ENCODE data around the gene OR2L5.

The OR2L5 gene

GRCh38 chr1:248013229-248013710 lies at the start of gene OR2L5:
OR2L5 (plus strand) TSS chr1:248013660; CDS start chr1:248021948, 8,288 bp downstream.
- no peak for DNase-seq

GRCh38 chr1:247964933-247965332 lies 48.5 kb upstream of the OR2L5 start, which contains the start of gene OR2AK2:
OR2AK2 (plus strand) TSS chr1:247965233; CDS start chr1:247965377, 144 bp downstream.
- no peak for DNase-seq

GRCh38 chr1:247966532-247967204 lies 46.8 kb upstream of the OR2L5 start:
- DNase-seq = no peak

- no peak for DNase-seq
Measured at GRCh38 chr1:247992986-247993385, 20.5 kb upstream of the OR2L5 start.

- DNase-seq = no peak
Measured at GRCh38 chr1:247998811-247999210, 14.6 kb upstream of the OR2L5 start.

- no peak for DNase-seq
Measured at GRCh38 chr1:248000169-248000568, 13.3 kb upstream of the OR2L5 start.

GRCh38 chr1:248007778-248008177 lies 5.7 kb upstream of the OR2L5 start:
- no peak for DNase-seq

GRCh38 chr1:248009681-248010080 lies 3.8 kb upstream of the OR2L5 start:
- DNase-seq = no peak

- DNase-seq = no peak
Measured at GRCh38 chr1:248015803-248016202, 2.3 kb downstream of the OR2L5 start.

GRCh38 chr1:248029770-248030169 lies 16.3 kb downstream of the OR2L5 start, which contains the start of gene OR2L2:
OR2L2 (plus strand) TSS chr1:248030070; CDS start chr1:248038268, 8,198 bp downstream.
- no peak for DNase-seq

GRCh38 chr1:248045209-248045608 lies 31.7 kb downstream of the OR2L5 start:
- DNase-seq = no peak

GRCh38 chr1:248046536-248046935 lies 33.1 kb downstream of the OR2L5 start, which contains the start of gene OR2L3:
OR2L3 (plus strand) TSS chr1:248046836; CDS start chr1:248060682, 13,846 bp downstream.
- DNase-seq = no peak

- no peak for DNase-seq
Measured at GRCh38 chr1:248047008-248047407, 33.5 kb downstream of the OR2L5 start.

- no peak for DNase-seq
Measured at GRCh38 chr1:248054671-248055070, 41.2 kb downstream of the OR2L5 start.

GRCh38 chr1:248055261-248055660 lies 41.8 kb downstream of the OR2L5 start:
- no peak for DNase-seq

GRCh38 chr1:248065071-248065470 lies 51.6 kb downstream of the OR2L5 start:
- DNase-seq = no peak

- DNase-seq = no peak
Measured at GRCh38 chr1:248065604-248066003, 52.1 kb downstream of the OR2L5 start.
